Middle frontal gyrus (tissue), 1 donor: ENCODE results near the gene TRIP11.

ENCODE experiments used
- DNase-seq: peaks from one replicate; pipeline ENCODE4 v3.0.0-alpha.2; 2015; ENCODE audit warnings: low spot score; ENCODE audit errors: extremely low spot score

TRIP11 gene

DNA sequence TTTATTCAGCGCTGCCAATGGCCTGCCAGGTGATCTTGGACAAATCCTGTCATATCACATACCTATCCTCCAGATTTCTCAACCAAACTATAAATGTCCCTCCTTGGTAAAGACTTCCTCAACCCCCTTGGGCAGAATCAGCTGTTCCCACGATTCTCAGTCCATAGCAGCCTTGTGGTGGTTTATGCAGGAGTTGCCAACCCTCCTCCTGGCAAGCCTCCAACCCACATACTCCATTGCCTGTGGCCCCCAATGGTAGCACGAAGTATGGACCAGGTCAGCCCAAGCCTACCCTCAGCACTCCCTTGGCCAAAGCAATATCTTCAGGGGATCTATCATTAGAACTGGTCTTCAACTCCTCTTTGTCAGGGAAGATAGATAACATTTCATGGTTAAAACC is 119.3 kb downstream of the TRIP11 start:
- no peak for DNase-seq

DNA sequence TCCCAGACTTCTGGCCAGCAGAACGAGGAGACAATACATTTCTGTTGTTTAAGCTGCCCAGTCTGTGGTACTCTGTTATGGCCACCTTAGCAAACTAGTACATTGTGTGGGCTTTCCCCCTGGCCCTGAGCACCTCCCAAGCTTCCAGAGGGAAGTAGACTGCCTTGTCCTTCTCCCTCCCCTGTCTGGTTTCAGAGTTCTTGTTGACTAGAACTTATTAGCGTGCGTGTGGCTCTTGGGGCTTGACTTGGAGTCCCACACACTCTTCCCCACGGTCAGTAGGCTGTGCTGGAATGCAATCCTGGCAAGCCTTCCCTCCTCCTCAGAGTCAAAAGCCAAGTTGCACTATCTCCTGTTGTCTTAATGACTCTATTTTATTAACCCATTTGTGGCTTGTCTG is 120.0 kb downstream of the TRIP11 start:
- DNase-seq = no peak

GRCh38 chr14:91918186-91918883 is 121.5 kb downstream of the TRIP11 start:
- no peak for DNase-seq
